ENCODE data around the gene RPS3A. TPM values are rescaled to one million over a fixed set of nuclear protein-coding genes. Genes with fewer than 3 reads are reported as not detected.

RPS3A gene
- total RNA-seq, 1 donor = 1,627 TPM

DNA sequence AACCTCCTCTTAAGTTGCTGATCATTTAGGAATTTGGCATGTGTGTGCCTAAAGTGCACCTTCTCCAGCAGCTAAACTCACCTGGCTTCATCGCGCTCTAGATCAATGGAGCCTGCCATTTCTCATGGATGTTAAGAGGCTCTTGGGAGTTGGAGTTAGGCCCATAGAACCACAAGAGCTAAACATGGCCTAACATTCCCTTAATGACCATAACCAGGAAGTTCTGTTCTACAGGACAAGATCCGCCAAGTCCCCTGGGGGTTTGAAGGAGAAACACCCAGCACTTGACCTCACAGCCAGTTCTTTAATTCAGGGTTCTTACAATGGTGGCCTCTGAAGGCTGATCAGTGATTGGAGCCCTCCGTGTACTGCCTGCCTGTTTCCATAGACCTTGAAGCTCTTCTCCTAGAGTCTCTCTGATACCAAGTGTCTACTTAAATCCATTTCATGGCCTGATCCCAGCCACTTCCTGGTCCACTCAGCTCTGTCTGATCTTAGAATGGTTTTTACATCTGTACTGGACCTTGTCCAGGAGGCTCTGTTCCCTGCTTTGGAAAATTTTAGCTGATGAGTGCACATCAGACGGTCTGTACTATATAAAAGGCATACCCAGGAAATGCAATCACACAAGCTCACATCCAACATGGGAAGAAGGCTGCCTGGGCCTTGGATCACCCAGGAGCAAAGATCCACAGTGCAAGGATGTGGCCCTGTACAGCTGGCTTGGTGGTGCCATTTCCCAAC, 45.1 kb downstream of the RPS3A start:
- Histone ChIP-seq H3K9me3 (ENCODE audit: low read depth, low read length) (no peaks in the 10 kb centered on the region), H3K4me3 (ENCODE audit: insufficient read depth, low read length) (no peak overlapping the region)

DNA sequence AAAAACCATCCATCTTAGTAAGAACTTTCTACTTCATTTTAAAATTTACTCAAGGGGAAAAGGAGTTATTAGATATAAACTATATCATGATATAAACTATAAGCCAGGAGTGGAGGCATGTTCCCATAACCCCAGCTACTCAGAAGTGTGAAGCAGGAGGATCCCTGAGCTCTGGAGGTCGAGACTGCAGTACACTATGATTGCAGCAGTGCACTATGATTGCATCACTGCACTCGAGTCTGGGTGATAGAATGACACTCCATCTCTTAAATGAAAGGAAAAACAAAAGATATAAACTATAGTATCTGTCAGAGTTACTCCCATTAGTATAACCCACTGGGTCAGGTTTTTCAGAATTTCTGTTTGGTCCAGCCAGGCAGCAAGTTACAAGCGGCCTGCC, 47.6 kb downstream of the RPS3A start:
- Histone ChIP-seq H3K27me3 (ENCODE audit: insufficient read depth, low read length) (no peaks in the 10 kb centered on the region), H3K4me1 (ENCODE audit: insufficient read depth, low read length) (no peaks in the 10 kb centered on the region), H3K79me2 (ENCODE audit: insufficient read depth, low read length) (no peaks in the 10 kb centered on the region), H2AFZ (ENCODE audit: low read length) (no peak overlapping the region), H3K4me2 (ENCODE audit: insufficient read depth, low read length) (no peak overlapping the region), H4K20me1 (ENCODE audit: insufficient read depth, low read length) (no peaks in the 10 kb centered on the region), H3K9me3 (ENCODE audit: low read depth, low read length) (no peaks in the 10 kb centered on the region), H3K36me3 (ENCODE audit: insufficient read depth, low read length) (peaks cover 30% of the 10 kb centered on the region), H3K27ac (ENCODE audit: low read depth, low read length) (no peak overlapping the region), H3K4me3 (ENCODE audit: insufficient read depth, low read length) (no peak overlapping the region)
- no peak for DNase-seq (ENCODE audit: insufficient read length, low spot score, missing footprints)
- TF ChIP-seq, protein P1, sequence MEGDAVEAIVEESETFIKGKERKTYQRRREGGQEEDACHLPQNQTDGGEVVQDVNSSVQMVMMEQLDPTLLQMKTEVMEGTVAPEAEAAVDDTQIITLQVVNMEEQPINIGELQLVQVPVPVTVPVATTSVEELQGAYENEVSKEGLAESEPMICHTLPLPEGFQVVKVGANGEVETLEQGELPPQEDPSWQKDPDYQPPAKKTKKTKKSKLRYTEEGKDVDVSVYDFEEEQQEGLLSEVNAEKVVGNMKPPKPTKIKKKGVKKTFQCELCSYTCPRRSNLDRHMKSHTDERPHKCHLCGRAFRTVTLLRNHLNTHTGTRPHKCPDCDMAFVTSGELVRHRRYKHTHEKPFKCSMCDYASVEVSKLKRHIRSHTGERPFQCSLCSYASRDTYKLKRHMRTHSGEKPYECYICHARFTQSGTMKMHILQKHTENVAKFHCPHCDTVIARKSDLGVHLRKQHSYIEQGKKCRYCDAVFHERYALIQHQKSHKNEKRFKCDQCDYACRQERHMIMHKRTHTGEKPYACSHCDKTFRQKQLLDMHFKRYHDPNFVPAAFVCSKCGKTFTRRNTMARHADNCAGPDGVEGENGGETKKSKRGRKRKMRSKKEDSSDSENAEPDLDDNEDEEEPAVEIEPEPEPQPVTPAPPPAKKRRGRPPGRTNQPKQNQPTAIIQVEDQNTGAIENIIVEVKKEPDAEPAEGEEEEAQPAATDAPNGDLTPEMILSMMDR (IDR thresholded peaks at IDR 0.05; ENCODE audit: extremely low read depth, low read depth, low read length) = no peak

More for the DNA sequence above, 45.1 kb downstream of the RPS3A start:
- Histone ChIP-seq H3K79me2 (ENCODE audit: insufficient read depth, low read length) (no peaks in the 10 kb centered on the region), H3K4me2 (ENCODE audit: insufficient read depth, low read length) (no peak overlapping the region), H2AFZ (ENCODE audit: low read length) (no peak overlapping the region), H3K27ac (ENCODE audit: low read depth, low read length) (no peak overlapping the region), H4K20me1 (ENCODE audit: insufficient read depth, low read length) (no peaks in the 10 kb centered on the region), H3K4me1 (ENCODE audit: insufficient read depth, low read length) (no peaks in the 10 kb centered on the region), H3K27me3 (ENCODE audit: insufficient read depth, low read length) (no peaks in the 10 kb centered on the region), H3K36me3 (ENCODE audit: insufficient read depth, low read length) (peaks cover 39% of the 10 kb centered on the region)
- TF ChIP-seq, protein P1 (IDR thresholded peaks at IDR 0.05; ENCODE audit: extremely low read depth, low read depth, low read length) = no peak
- DNase-seq (ENCODE audit: insufficient read length, low spot score, missing footprints) = no peak

DNA sequence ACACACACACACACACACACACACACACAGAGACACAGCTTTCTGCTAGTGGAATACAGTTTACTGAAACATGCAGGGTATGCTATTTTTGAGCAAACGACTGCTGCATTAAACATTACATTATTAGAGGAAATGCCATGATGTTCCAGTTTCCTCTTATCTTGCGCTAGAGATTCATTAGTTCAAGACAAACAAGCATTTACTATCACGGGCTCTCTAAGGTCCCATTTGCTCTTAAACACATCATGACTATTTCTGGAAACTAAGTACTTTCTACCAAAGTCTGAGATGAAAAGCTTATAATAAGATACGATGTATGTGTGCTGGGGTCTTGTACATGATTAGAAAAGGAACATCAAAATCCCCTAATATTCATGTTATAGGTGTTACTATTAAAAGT, 48.8 kb downstream of the RPS3A start:
- Histone ChIP-seq H3K4me2 (ENCODE audit: insufficient read depth, low read length) (no peak overlapping the region), H3K4me3 (ENCODE audit: insufficient read depth, low read length) (no peak overlapping the region), H3K9me3 (ENCODE audit: low read depth, low read length) (no peaks in the 10 kb centered on the region), H3K27ac (ENCODE audit: low read depth, low read length) (no peak overlapping the region), H3K79me2 (ENCODE audit: insufficient read depth, low read length) (no peaks in the 10 kb centered on the region), H2AFZ (ENCODE audit: low read length) (no peak overlapping the region), H3K27me3 (ENCODE audit: insufficient read depth, low read length) (no peaks in the 10 kb centered on the region), H3K36me3 (ENCODE audit: insufficient read depth, low read length) (peaks cover 24% of the 10 kb centered on the region), H3K4me1 (ENCODE audit: insufficient read depth, low read length) (no peaks in the 10 kb centered on the region), H4K20me1 (ENCODE audit: insufficient read depth, low read length) (no peaks in the 10 kb centered on the region)
- TF ChIP-seq, protein P1 (IDR thresholded peaks at IDR 0.05; ENCODE audit: extremely low read depth, low read depth, low read length) = no peak
- DNase-seq (ENCODE audit: insufficient read length, low spot score, missing footprints) = no peak

DNA sequence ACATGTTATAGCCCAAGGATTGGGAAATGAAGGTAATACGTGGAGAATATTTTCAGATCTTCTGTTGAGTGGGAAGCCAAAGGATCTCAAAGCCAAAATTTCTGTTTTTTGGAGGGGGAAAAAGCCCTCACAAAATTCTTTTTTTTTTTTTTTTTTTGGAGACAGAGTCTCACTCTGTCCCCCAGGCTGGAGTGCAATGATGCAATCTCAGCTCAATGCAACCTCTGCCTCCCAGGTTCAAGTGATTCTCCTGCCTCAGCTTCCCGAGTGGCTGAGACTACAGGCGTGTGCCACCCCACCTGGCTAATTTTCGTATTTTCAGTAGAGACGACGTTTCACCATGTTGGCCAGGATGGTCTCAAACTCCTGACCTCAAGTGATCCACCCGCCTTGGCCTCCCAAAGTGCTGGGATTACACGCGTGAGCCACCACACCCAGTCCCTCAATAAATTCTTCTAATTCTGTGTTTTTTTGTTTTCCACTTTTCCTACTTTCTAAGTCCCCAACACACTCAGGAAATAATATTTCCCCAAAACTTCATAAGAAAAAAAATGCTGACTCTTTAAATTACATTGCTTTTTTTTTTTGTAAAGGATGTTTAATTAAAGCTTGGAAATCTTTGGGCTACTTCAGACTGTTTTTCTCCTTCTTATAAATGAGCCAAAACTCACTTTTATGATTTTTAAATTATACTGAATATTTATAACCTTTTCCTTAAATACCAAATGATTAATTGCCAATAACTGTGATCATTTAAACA, 51.6 kb downstream of the RPS3A start:
- no peak overlapping the region for H2AFZ ChIP-seq (ENCODE audit: low read length)
- H3K27ac ChIP-seq (ENCODE audit: low read depth, low read length) = no peak overlapping the region
- peaks cover 8% of the 10 kb centered on the region for H3K36me3 ChIP-seq (ENCODE audit: insufficient read depth, low read length)
- H3K4me1 ChIP-seq (ENCODE audit: insufficient read depth, low read length) = no peaks in the 10 kb centered on the region
- no peak for DNase-seq (ENCODE audit: insufficient read length, low spot score, missing footprints)
- no peaks in the 10 kb centered on the region for H3K79me2 ChIP-seq (ENCODE audit: insufficient read depth, low read length)
- H3K9me3 ChIP-seq (ENCODE audit: low read depth, low read length) = no peaks in the 10 kb centered on the region
- no peaks in the 10 kb centered on the region for H4K20me1 ChIP-seq (ENCODE audit: insufficient read depth, low read length)
- no peaks in the 10 kb centered on the region for H3K27me3 ChIP-seq (ENCODE audit: insufficient read depth, low read length)
- no peak overlapping the region for H3K4me2 ChIP-seq (ENCODE audit: insufficient read depth, low read length)
- TF ChIP-seq, protein P1 (IDR thresholded peaks at IDR 0.05; ENCODE audit: extremely low read depth, low read depth, low read length) = no peak
- no peak overlapping the region for H3K4me3 ChIP-seq (ENCODE audit: insufficient read depth, low read length)
